LNCaP clone FGC (cell line): Measurements from ENCODE around the gene TEAD3.
A peak's percentile ranks its signal among the peaks of the same experiment; 100 is the strongest.

Experiments used
- DNase-seq: peaks from one replicate; pipeline ENCODE4 v3.0.0-alpha.2; 2011; ENCODE audit warnings: low read depth
- H3K4me3 ChIP-seq: 2 replicates; pipeline ENCODE4 v1.5.1; 2011; ENCODE audit warnings: mild to moderate bottlenecking, low read depth, low read length, control low read depth
- TF ChIP-seq, protein P1 (sequence below): IDR thresholded peaks from 2 replicates; pipeline ENCODE4 v1.5.1; 2012; ENCODE audit warnings: mild to moderate bottlenecking; ENCODE audit not compliant: control insufficient read depth, insufficient read depth; ENCODE audit errors: extremely low read depth

TEAD3 gene

DNA sequence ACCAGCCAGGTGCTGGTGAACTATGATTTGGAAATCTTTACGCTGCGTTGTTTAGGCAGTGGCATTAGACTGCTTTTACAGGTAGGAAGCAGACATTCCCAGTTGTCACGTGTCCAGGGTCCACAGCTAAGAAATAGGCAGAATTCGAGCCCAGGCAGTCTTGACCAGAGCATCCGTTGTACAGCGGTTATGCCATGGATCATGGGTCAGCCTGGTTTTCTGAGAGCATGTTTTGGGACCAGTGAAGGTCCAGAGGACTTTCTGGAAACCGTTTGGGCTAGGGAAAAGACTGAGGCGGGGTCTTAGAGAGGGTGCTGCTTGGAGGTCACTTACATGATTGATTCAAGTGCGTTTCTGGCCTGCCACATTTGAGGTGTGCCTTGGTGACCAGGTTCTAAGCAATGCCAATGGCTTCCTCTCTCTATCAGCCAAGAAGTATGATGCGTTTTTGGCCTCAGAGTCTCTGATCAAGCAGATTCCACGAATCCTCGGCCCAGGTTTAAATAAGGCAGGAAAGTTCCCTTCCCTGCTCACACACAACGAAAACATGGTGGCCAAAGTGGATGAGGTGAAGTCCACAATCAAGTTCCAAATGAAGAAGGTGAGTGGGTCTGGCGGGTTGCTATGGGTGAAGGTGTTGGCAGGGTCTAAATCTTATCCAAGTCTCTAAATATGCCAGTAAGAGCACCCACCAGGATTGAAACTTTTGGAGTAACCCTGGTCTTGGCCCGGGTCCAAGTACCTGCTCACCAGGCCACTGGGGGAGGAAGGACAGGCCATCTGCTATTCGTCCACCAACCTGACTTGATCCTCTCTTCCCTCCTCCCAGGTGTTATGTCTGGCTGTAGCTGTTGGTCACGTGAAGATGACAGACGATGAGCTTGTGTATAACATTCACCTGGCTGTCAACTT, 26.9 kb downstream of the TEAD3 start:
- DNase-seq = peak; percentile 68
- peak overlapping the region; percentile 98 for H3K4me3 ChIP-seq
- TF ChIP-seq, protein P1, sequence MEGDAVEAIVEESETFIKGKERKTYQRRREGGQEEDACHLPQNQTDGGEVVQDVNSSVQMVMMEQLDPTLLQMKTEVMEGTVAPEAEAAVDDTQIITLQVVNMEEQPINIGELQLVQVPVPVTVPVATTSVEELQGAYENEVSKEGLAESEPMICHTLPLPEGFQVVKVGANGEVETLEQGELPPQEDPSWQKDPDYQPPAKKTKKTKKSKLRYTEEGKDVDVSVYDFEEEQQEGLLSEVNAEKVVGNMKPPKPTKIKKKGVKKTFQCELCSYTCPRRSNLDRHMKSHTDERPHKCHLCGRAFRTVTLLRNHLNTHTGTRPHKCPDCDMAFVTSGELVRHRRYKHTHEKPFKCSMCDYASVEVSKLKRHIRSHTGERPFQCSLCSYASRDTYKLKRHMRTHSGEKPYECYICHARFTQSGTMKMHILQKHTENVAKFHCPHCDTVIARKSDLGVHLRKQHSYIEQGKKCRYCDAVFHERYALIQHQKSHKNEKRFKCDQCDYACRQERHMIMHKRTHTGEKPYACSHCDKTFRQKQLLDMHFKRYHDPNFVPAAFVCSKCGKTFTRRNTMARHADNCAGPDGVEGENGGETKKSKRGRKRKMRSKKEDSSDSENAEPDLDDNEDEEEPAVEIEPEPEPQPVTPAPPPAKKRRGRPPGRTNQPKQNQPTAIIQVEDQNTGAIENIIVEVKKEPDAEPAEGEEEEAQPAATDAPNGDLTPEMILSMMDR = no peak

DNA sequence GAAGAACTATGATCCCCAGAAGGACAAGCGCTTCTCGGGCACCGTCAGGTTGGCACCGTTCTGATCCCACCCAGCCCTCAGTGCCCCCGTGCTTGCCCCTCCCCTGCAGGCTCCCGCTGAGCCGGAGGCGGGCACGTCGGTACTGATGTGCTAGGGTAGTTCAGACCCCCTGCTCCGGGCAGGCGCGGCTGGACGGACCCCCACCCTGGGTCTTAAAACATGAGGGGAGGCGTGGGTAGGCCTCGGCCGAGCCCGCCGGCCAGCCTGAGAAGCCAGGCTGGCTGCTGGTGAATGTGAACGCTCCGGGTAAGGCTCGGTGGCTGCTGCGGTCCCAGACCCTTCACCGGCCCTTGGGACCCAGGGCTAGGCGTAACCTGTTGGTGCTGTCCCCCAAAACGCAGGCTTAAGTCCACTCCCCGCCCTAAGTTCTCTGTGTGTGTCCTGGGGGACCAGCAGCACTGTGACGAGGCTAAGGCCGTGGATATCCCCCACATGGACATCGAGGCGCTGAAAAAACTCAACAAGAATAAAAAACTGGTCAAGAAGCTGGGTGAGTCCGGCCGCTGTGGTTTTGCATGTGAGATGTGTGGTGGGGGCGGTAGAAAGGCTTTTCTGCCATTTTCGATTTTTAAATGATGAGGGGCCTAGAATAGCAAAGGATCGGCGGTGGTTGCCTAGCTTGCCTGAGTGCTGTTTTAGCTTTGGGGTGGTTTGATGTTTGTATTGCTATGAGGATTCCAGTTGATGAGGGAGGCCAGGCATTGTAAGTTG, 27.7 kb downstream of the TEAD3 start:
- TF ChIP-seq, protein P1 = no peak
- H3K4me3 ChIP-seq = peak overlapping the region; percentile 98
- DNase-seq = no peak

DNA sequence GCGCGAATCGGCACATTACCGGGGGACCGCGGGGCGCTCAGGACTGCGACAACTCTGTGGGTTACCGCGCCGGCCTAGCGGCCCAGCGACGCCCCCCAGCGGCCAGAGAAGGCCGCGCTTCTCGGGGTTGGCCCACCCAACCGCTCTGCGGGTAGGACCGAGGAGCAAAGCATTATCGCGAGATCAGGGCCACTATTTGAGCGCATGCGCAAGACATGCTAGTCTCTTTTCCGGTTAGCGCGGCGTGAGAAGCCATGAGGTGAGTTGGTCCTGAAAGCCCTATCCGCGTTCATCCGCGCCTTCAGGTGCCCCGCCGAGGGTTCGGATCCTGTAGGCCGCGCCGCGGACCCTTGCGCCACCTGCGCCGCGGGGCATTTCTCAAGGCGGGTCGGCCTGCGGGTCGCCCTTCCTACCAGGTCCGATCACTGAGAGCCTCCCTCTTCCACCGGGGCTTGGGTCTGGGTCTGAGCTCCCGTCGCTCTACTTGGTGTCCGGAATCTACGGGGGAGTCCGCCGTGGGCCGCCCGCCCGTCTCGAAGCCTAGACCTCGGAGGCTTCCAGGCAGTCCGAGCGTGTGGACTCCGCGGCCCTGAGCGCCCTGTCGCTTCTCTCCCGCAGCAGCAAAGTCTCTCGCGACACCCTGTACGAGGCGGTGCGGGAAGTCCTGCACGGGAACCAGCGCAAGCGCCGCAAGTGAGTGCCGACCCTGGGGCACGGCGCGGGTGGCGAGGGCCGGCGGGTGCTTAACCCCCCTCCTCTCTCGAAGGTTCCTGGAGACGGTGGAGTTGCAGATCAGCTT, 28.5 kb downstream of the TEAD3 start, which contains the start of gene RPL10A:
Gene RPL10A (plus strand): TSS at position 221 of the 799 bp plus-strand sequence. CDS start 34 bp downstream, at position 255.
- peak within 1 kb of the TSS; percentile 98 for H3K4me3 ChIP-seq
- DNase-seq = peak; percentile 90
- TF ChIP-seq, protein P1 = peak; percentile 82

DNA sequence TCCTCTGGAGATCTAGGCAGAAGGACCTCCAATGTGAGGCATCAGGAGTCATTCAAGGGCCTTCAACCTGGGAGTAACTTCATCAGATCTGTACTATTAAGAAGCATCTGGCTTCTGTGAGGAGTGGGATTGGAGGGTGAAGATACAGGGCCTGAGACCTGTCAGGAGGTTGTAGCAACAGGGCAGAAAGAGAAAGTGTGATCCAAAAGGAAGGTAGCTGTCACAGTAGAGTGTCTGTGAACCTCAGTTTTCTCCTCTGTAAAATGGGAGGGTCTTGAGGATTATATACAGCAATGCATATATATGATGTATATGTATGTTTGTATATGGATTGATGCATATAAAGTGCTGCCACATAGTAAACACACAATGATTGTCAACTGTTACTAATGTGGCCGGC, 31.2 kb downstream of the TEAD3 start:
- DNase-seq = no peak
- TF ChIP-seq, protein P1 = no peak
- H3K4me3 ChIP-seq = no peak overlapping the region

DNA sequence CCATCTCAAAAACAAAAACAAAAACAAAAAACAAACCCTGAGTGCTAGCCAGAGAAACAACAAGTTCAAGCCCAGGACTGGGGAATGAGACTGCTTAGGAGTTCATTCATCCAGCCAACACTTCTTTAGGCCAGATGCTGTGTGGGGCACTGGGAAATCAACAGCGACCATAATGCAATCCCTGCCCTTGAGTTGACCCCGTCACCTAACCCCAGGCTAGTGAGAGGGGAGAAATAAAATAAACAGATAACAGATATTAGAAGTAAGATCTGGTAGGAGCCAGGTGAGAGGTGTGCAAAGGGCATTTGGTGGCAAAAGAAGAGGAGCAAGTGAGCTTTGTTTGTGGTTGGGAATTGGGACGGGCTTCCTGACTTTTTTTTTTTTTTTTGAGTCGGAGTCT, 33.6 kb downstream of the TEAD3 start:
- no peak overlapping the region for H3K4me3 ChIP-seq
- TF ChIP-seq, protein P1 = no peak
- no peak for DNase-seq

DNA sequence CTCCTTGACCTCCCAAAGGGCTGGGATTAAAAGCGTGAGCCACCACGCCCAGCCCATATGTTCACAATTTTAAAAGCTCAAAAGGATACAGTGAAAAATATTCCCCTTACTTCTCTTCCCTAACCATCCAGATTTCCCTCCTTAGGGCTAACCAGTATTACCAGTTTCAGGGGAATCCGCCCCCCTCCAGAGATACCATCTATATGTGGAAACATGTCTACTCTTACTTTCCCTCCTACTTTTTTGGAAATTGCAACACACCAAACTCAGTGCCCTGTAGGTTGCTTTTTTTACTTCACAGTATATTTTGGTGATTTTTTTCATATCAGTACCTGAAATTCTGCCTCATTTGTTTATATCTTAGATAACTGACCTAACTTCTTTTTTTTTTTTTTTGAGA, 35.6 kb downstream of the TEAD3 start:
- TF ChIP-seq, protein P1 = no peak
- no peak overlapping the region for H3K4me3 ChIP-seq
- DNase-seq = no peak
